Nucleus accumbens (tissue), 56 donors: ENCODE data around the gene LRRTM1.

Source experiments
- DNase-seq, 56 donors: peaks; one replicate each; lab custom pipeline; 2025; lab: John Stamatoyannopoulos, UW

The LRRTM1 gene

GRCh38 chr2:80303006-80303908 lies 1.3 kb downstream of the LRRTM1 start:
- DNase-seq: peak in 14 of 56 donors; percentile 19 to 67 (median 36)

GRCh38 chr2:80302314-80303005 lies 2.1 kb downstream of the LRRTM1 start:
- DNase-seq: peak in 4 of 56 donors; percentile 8 to 37 (median 20)

GRCh38 chr2:80302001-80302313 lies 2.6 kb downstream of the LRRTM1 start:
- DNase-seq: no peak

DNA sequence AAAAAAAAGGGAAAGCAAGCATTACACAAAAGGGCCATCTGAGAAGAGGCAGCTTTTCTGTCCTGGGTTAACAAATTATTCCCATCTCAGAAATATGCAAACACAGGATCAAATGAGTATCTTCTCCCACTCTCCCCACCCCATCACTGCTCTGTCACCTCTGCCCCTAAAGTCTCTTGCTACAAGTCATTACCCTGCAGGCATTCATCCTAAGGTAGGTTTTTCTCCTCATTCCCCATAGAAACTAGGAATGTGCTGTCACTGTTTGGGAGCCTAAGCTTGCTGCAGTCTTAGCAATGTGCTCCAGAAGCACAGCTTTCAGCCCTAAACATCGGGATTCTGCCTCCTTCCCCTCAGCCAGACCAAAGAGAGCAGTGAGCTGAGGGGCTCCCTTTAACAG lies 3.6 kb downstream of the LRRTM1 start:
- DNase-seq: peak in 1 of 56 donors; percentile 13

GRCh38 chr2:80300346-80300745 lies 4.2 kb downstream of the LRRTM1 start:
- no peak for DNase-seq

DNA sequence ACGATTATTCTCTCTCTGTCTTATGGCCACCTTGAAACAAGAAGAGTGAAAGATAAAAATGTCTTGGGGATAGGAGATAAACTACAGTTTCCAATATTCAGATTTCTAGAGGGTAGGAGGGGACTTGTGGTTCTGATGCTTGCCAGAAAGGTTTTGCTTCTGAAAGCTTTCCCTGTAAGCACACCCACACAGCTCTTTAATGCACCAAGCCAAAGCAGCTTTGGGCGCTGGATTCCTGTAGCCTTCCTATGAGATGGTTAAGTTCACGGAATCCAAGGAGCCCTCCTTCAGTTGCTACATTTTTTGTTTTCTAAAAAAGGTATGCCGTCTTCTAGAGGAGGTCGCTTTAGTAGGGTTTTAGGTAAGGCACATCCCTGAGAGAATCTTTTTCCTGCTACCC lies 4.9 kb downstream of the LRRTM1 start:
- DNase-seq: peak in 5 of 56 donors; percentile 21 to 52 (median 42)

- DNase-seq: no peak
Measured at GRCh38 chr2:80298954-80299353, 5.6 kb downstream of the LRRTM1 start.

DNA sequence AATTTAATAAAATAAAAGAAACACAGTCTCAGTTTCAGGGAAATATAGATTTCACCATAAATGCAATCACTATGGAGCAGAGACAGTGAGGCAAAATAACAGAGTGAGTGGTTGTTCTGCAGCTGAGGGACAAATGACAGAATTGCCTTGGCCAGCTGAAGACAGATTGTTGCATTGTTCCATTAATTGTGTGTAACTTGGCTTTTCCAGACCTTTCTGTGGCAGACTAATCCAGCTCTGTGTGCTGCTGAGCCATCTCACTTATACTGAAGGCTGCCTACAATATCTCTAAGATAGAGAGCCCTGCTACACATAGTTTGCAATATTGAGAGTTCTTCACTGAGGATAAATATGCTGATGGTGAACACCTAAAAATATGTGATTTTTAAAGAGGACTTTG lies 11.5 kb downstream of the LRRTM1 start:
- DNase-seq: peak in 10 of 56 donors; percentile 7 to 45 (median 25)

DNA sequence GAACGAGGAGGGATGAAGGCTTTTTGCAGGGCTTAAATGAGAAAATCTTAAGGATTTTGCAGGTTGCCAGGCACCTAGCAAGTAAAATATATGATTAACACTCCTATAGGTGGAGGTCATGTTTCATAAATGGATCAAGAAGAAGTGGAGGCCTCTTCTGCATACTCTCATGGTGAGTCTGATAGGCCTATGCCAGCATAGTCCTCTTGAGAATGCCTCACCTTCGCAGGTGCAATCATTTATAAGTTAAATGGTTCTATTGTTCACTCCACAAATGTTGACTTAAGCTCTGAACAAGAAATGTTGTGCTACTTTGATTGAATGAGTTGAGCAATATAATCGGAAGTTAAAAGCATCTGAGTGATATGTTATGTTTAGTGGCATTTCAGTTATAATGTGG lies 12.1 kb downstream of the LRRTM1 start:
- DNase-seq: no peak

- no peak for DNase-seq
Measured at GRCh38 chr2:80291656-80292055, 12.9 kb downstream of the LRRTM1 start.

- DNase-seq: peak in 48 of 56 donors; percentile 11 to 84 (median 52)
Measured at GRCh38 chr2:80288576-80288975, 16.0 kb downstream of the LRRTM1 start.

- DNase-seq: no peak
Measured at GRCh38 chr2:80281049-80281448, 23.5 kb downstream of the LRRTM1 start.

DNA sequence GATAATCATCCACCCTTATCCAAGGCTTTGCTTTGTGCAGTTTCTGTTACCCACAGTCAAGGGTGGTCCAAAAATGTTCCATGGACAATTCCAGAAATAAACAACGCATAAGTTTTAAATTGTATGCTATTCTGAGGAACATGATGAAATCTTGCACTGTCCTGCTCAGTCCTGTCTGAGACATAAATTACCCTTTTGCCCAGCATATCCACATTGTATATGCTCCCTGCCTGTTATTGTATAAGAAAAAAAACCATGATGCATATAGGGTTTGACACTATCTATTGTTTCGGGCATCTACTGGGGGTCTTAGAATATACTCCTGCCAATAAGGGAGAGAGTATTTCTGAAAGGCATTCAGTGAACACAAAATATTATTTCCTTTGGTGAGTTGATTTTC lies 24.0 kb downstream of the LRRTM1 start:
- DNase-seq: no peak

DNA sequence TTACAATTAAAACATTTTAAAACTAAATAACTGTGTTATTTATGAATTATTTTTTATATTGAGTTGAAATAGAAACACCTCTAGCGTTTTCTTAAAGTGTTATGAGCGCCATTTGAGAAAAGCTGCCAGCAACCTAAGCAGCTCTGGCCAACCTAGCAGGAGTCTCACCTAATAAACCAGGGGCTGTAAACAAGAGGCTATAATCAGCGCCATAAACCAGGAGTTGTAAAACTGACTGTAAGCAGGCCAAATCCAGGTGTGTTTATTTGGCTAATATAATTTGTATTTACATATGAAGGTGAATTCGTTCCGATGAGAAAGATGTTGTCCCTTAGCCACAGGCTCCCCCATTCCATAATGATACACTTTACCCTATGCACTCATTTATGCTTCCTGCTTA lies 34.7 kb downstream of the LRRTM1 start:
- DNase-seq: no peak

DNA sequence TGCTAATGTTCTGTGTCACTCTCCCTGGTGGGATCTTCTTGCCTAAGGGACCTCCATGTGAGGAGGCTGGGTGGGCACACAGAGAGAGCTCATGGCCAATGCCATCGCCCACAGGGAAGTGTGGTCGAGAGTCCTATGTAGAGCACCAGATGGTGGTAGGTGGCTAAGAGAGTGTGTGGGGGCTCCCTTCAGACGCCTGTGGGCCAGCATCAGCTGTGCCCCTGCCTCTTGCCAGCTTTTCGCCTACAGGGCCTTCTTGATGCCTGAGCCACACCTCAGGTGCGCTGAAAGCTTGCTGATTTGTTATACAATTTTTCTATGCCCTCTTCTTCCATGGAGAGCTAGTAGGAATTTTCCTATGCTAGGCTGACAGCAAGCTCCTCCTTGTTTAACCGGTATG lies 38.3 kb downstream of the LRRTM1 start:
- DNase-seq: no peak

DNA sequence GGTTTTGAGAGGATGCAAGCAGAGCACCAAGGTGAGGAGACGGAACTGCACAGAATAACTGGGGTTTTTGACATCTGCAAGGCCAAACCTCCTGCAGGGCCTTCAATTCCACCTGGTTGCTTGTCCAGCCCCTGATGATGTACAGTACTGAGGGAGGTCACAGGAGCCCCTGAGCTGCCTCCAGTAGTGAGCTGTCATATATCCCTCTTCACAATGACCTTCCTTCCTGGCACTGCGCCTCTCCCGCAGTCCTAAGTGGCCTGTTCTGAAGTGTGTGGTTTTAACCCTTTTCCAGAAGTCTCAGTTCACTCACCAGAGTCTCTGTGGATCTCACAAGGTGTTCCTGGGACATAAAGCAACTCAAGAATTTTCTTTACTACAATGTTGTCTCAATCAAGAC lies 45.3 kb downstream of the LRRTM1 start:
- DNase-seq: no peak

DNA sequence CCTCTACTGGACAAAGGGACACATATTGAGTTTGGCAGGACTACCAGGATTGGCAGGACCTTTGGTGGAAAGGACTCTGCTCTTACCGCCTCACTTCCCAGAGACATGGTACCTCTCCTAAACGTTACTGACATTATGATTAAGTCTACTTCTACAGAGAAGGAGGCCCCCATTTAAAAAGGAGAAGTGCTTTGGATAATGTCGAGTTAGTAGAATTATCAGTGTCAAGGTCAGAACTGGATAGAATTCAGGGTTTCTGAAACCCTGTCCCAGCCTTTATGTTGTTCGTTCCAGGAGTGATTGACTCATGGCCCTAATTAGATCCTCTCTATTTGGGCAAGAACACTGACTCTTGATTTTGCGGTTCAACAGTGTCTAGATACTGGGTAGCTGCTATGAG lies 45.8 kb downstream of the LRRTM1 start:
- DNase-seq: no peak

GRCh38 chr2:80258341-80258740 lies 46.2 kb downstream of the LRRTM1 start:
- DNase-seq: no peak

DNA sequence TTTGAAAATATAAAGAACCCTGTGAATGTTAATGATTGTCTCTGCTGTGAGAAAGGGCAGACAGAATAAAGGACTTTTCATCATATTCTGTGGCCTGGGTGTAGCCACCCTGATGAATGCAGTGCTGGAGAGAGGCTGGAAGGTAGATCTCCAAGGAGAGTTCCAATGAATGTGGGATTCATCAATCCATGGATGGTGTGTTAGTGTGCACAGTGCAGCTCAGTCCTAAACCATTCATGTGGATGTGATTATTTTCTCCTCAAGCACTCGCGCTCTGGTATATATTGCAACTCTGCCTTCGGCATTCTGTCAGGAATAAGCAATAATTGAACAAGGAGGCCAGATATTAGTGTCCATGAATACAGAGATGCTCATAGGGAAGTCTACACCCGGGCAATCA lies 47.1 kb downstream of the LRRTM1 start:
- DNase-seq: no peak

- no peak for DNase-seq
Measured at GRCh38 chr2:80256782-80257167, 47.8 kb downstream of the LRRTM1 start.

- no peak for DNase-seq
Measured at GRCh38 chr2:80255918-80256781, 48.4 kb downstream of the LRRTM1 start.
